ENCODE measurements around the gene OST4. TPM values are rescaled to one million over a fixed set of nuclear protein-coding genes. Genes with fewer than 3 reads are reported as not detected.

OST4 gene
- total RNA-seq, 1 donor from 2014 or later, result 254 TPM

- TF ChIP-seq CTCF (IDR thresholded peaks at IDR 0.05; ENCODE audit: unreplicated experiment), result no peak
- no peaks in the 10 kb centered on the region for H3K9me3 Mint-ChIP-seq
- peaks cover 42% of the 10 kb centered on the region for H3K4me1 Mint-ChIP-seq
- no peak overlapping the region for H3K4me3 Mint-ChIP-seq
- H3K27ac Mint-ChIP-seq, result no peak overlapping the region
- H3K36me3 Mint-ChIP-seq, result no peaks in the 10 kb centered on the region
- DNase-seq (ENCODE audit: low spot score in 2 of 2, unreplicated experiment in 2 of 2), result no peak
- H3K27me3 Mint-ChIP-seq (ENCODE audit: low read depth), result peaks cover 7% of the 10 kb centered on the region
These were observed 10.7 kb upstream of the OST4 start for GRCh38 chr2:27081984-27082772.

GRCh38 chr2:27080603-27080936 lies 9.1 kb upstream of the OST4 start:
- no peaks in the 10 kb centered on the region for H3K36me3 Mint-ChIP-seq
- no peaks in the 10 kb centered on the region for H3K9me3 Mint-ChIP-seq
- H3K4me1 Mint-ChIP-seq, result peaks cover 46% of the 10 kb centered on the region
- TF ChIP-seq CTCF (IDR thresholded peaks at IDR 0.05; ENCODE audit: unreplicated experiment), result no peak
- peaks cover 3% of the 10 kb centered on the region for H3K27me3 Mint-ChIP-seq (ENCODE audit: low read depth)
- DNase-seq (ENCODE audit: low spot score in 2 of 2, unreplicated experiment in 2 of 2), result no peak
- H3K27ac Mint-ChIP-seq, result peak overlapping the region; percentile 88
- H3K4me3 Mint-ChIP-seq, result peak overlapping the region; percentile 77

- H3K9me3 Mint-ChIP-seq, result no peaks in the 10 kb centered on the region
- no peaks in the 10 kb centered on the region for H3K36me3 Mint-ChIP-seq
- no peak for TF ChIP-seq CTCF (IDR thresholded peaks at IDR 0.05; ENCODE audit: unreplicated experiment)
- peak overlapping the region; percentile 59 for H3K27ac Mint-ChIP-seq
- peak overlapping the region; percentile 77 for H3K4me3 Mint-ChIP-seq
- H3K27me3 Mint-ChIP-seq (ENCODE audit: low read depth), result no peaks in the 10 kb centered on the region
- no peak for DNase-seq (ENCODE audit: low spot score in 2 of 2, unreplicated experiment in 2 of 2)
- H3K4me1 Mint-ChIP-seq, result peaks cover 45% of the 10 kb centered on the region
These were observed 8.7 kb upstream of the OST4 start for GRCh38 chr2:27080140-27080469.

GRCh38 chr2:27079233-27080139 lies 8.0 kb upstream of the OST4 start:
- Mint-ChIP-seq H3K4me3 (peak overlapping the region; percentile 77), H3K36me3 (no peaks in the 10 kb centered on the region), H3K27me3 (ENCODE audit: low read depth) (no peaks in the 10 kb centered on the region), H3K9me3 (no peaks in the 10 kb centered on the region), H3K4me1 (peaks cover 52% of the 10 kb centered on the region), H3K27ac (peak overlapping the region; percentile 67)
- no peak for DNase-seq (ENCODE audit: low spot score in 2 of 2, unreplicated experiment in 2 of 2)
- TF ChIP-seq CTCF (IDR thresholded peaks at IDR 0.05; ENCODE audit: unreplicated experiment), result no peak

GRCh38 chr2:27078267-27079194 lies 7.1 kb upstream of the OST4 start, which contains the start of gene EMILIN1:
Gene EMILIN1, plus strand, starts transcription at chr2:27078615. Its CDS starts 451 bp downstream, at chr2:27079066.
- peak; percentile 69 to 74 for DNase-seq (ENCODE audit: low spot score in 2 of 2, unreplicated experiment in 2 of 2)
- Mint-ChIP-seq H3K27ac (peak within 1 kb of the TSS; percentile 90), H3K4me1 (peaks cover 57% of the 10 kb centered on the region), H3K27me3 (ENCODE audit: low read depth) (no peaks in the 10 kb centered on the region), H3K36me3 (no peaks in the 10 kb centered on the region), H3K9me3 (no peaks in the 10 kb centered on the region), H3K4me3 (peak within 1 kb of the TSS; percentile 77)
- TF ChIP-seq CTCF (IDR thresholded peaks at IDR 0.05; ENCODE audit: unreplicated experiment), result no peak
